Omental fat pad (tissue), 4 donors: Measurements from ENCODE around the gene GGA2. TPM values are rescaled to one million over a fixed set of nuclear protein-coding genes. Genes with fewer than 3 reads are reported as not detected.

ENCODE experiments used
- ATAC-seq: fragments of 150-250 bp; one replicate; pipeline ENCODE4 v1.9.1; 2016; ENCODE audit warnings: mild to moderate bottlenecking, moderate library complexity; ENCODE audit not compliant: low FRiP score
- DNase-seq: peaks from one replicate; pipeline ENCODE4 v3.0.0-alpha.2; 2019; ENCODE audit warnings: low spot score
- total RNA-seq, 4 donors: library from RNA; depleted of rRNA; stranded (reverse); fragments of >200 nt; gene quantifications; one replicate each; pipeline ENCODE4 v1.1.0, GENCODE V29; 2016
- TF ChIP-seq, protein P1 (sequence below), 3 donors: fragments of 450-650 bp; IDR thresholded peaks; one replicate each; pipeline ENCODE4 v1.5.1; 2016 to 2017; ENCODE audit warnings: antibody characterized with exemption in 3 of 3, mild to moderate bottlenecking in 3 of 3, moderate library complexity in 2 of 3

Gene GGA2
- total RNA-seq, 4 donors from 2014 or later = 35.5 to 59.3 (median 40.8) TPM

DNA sequence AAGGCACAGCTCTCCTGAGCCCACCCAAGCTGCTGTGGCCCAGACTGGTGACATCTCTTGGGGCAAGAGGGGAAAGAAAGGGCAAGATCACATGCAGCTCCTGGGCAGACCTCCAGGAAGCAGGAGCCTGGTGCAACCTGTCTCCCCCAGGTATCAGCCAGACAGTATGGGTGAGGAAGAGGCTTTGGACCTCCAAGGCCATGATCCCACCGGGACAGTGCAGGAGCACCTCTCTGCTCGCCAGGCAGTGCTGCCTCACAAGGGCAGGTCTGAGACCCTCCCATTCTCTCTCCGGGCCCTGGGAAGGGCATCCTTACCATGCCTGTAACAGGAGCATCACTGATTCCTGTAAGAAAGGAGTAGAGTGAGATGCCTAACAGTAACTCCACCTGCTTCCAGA, 31.7 kb downstream of the GGA2 start:
- TF ChIP-seq, protein P1, sequence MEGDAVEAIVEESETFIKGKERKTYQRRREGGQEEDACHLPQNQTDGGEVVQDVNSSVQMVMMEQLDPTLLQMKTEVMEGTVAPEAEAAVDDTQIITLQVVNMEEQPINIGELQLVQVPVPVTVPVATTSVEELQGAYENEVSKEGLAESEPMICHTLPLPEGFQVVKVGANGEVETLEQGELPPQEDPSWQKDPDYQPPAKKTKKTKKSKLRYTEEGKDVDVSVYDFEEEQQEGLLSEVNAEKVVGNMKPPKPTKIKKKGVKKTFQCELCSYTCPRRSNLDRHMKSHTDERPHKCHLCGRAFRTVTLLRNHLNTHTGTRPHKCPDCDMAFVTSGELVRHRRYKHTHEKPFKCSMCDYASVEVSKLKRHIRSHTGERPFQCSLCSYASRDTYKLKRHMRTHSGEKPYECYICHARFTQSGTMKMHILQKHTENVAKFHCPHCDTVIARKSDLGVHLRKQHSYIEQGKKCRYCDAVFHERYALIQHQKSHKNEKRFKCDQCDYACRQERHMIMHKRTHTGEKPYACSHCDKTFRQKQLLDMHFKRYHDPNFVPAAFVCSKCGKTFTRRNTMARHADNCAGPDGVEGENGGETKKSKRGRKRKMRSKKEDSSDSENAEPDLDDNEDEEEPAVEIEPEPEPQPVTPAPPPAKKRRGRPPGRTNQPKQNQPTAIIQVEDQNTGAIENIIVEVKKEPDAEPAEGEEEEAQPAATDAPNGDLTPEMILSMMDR (IDR thresholded peaks at IDR 0.05) = no peak
- DNase-seq (no peak), ATAC-seq (no peak)

DNA sequence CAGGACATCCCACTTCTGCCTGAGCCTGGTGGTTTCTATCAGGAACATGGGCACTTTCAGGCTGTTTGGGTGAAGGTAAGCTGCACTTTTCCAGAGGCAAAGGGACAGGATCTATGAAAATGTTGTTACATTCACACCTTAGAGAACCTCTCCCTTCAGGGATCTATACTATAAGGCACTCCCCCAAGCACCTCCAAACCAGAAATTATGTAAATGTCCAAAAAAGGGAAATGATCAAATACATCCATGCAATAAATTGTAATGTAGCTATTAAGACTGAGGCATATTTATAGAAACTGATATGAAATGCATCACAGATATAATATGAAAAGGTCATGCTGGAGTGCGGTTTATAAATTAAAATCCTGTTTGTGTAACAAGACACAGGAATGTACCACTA, 34.0 kb downstream of the GGA2 start:
- ATAC-seq (no peak), DNase-seq (no peak)
- TF ChIP-seq, protein P1 (IDR thresholded peaks at IDR 0.05) = no peak

DNA sequence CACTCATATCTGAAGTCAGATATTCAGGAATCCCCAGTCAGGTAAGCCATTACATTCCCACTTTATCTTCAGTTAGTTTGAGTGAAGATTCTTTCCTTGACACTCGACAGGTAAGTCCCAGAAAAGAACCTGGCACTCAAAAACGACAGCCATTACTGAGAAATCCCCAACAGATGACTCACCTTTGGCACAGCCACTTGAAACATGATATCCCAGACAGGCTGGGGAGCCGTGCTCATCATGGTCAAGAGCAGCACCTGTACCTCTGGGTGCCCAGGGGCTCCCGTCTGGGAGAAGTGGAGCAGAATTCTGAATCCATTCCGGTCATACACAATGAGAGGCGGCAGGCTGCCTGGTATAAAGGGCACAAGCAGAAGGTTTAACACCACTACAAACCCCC, 40.5 kb downstream of the GGA2 start:
- ATAC-seq (no peak), DNase-seq (no peak)
- TF ChIP-seq, protein P1 (IDR thresholded peaks at IDR 0.05) = no peak

DNA sequence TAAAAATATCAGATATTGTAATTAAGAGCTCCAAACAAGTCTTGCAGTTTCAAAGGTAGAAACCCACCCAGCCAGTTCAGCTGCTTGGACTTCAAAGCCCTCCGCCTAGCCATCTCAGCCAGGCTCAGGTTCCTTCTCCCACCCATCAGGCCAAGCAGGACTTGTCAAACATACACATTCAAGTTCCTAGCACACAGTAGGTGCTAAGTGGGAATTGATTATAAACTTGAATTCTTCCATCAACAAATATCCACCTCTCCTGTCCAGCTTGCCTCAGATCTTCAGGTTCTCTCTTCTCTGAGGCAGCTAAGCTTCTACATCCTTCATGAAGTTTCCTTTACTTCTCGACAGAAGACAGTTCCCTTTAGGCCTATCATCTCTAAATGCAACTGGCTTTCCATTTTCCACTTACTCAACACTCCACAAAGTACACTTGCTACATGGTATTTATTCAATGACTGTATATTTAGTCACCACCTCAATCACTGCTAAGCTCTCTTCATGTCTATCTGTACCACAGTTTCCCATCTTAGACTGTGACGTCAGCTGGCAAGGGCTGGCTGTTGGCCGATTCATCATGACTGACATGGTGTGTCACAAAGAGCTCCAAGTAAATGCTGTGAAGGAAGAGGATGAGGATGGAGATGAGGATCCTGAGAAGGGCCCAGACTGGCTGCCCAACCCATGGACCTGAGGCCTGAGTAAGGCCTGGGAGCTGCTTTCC, 44.0 kb downstream of the GGA2 start:
- ATAC-seq (no peak), DNase-seq (no peak)
- TF ChIP-seq, protein P1 (IDR thresholded peaks at IDR 0.05) = no peak

DNA sequence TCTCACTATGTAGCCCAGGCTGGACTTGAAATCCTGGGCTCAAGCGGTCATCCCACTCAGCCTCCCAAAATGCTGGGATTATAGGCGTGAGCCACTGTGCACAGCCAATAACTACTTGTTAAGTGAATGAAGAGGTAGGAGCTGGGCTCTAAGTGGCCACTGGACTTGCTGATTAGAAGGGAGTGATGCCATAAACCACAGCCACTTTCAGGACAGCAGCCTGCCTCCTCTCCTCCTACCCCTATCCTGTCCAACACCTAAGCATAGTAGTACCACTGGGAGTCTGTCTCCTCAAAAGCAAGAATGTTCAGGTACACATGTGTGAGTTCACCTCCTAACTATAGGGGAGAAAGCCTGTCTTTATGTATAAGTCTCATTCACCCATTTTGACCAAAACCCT, 45.1 kb downstream of the GGA2 start:
- TF ChIP-seq, protein P1 (IDR thresholded peaks at IDR 0.05) = no peak
- ATAC-seq = no peak
- DNase-seq = no peak

DNA sequence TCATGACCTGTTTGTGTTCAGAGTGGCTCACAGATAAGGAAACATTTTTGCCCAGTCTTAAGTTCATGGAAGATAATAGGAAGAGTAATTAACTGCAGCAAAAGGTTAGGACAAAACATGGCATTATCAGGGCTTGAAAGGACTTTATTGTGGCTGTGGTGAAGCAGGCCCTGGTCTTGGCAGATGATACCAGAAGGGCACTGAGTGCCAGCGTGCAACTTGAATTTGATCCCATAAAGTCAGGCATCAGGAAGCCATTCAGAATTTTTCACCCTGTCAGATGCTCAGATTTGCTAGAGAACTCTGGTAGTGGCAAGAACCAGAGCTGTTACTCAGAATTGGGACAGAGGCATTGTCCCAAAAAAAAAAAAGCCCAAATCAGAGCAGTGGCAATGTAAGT, 46.1 kb downstream of the GGA2 start:
- TF ChIP-seq, protein P1 (IDR thresholded peaks at IDR 0.05) = no peak
- DNase-seq = no peak
- no peak for ATAC-seq

DNA sequence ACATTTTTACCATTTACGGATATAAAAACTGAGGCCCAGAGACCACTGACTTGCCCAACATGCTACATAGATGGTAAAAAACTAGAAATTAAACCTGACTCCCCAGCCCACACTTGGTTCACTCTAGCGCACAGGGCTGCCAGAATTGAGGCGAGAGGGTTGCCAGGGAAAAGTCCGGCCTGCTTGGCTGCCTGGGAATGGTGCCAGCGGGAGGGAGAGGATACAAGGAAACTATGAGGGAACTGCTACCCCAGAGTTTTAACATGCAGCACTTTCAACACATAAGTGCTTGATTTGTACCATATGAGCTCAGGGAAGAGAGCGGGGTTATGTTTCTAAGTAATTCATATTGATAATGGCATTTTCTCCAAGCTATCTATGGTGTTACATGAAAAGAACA, 47.3 kb downstream of the GGA2 start:
- DNase-seq (peak; percentile 50), ATAC-seq (peak; percentile 72)
